Ascending aorta (tissue), 2 donors: ENCODE results near the gene MN1. TPM values are rescaled to one million over a fixed set of nuclear protein-coding genes. Genes with fewer than 3 reads are reported as not detected.

Source experiments
- DNase-seq, 2 donors: peaks; one replicate each; pipeline ENCODE4 v3.0.0-alpha.2; 2019; ENCODE audit warnings: low spot score in 2 of 2
- H3K27ac ChIP-seq, 2 donors: fragments of 200-600 bp; sonication (generic); one replicate each; pipeline ENCODE4 v1.5.1; 2016 to 2017; ENCODE audit warnings: mild to moderate bottlenecking in 1 of 2
- H3K27me3 ChIP-seq: fragments of 200-600 bp; sonication (generic); one replicate; pipeline ENCODE4 v1.5.1; 2017
- H3K36me3 ChIP-seq, 2 donors: fragments of 200-600 bp; sonication (generic); one replicate each; pipeline ENCODE4 v1.5.1; 2016
- H3K4me1 ChIP-seq, 2 donors: fragments of 200-600 bp; sonication (generic); one replicate each; pipeline ENCODE4 v1.5.1; 2016 to 2017; ENCODE audit warnings: mild to moderate bottlenecking in 1 of 2
- H3K4me3 ChIP-seq, 2 donors: fragments of 200-600 bp; sonication (generic); one replicate each; pipeline ENCODE4 v1.5.1; 2016 to 2017; ENCODE audit warnings: mild to moderate bottlenecking in 1 of 2
- H3K9me3 ChIP-seq, 2 donors: fragments of 200-600 bp; sonication (generic); one replicate each; pipeline ENCODE4 v1.5.1; 2016
- intact Hi-C: fragments of 100-400 bp; cut with DNase I; formaldehyde crosslinking; loops from one replicate; pipeline ENCODE4 v1.15.1; 2023
- total RNA-seq: library from RNA; depleted of rRNA; stranded (reverse); fragments of >200 nt; gene quantifications from one replicate; pipeline ENCODE4 v1.1.0, GENCODE V29; 2016
- TF ChIP-seq, protein P1 (sequence below), 3 experiments: fragments of 200-600 bp in 2 of 3; fragments of 450-650 bp in 1 of 3; sonication (generic) in 2 of 3; IDR thresholded peaks; one replicate each; pipeline ENCODE4 v1.5.1; 2016 to 2019; ENCODE audit warnings: antibody characterized with exemption in 3 of 3, mild to moderate bottlenecking in 1 of 3, moderate library complexity in 1 of 3

MN1 gene
- total RNA-seq, 1 donor from 2014 or later: 23.0 TPM

DNA sequence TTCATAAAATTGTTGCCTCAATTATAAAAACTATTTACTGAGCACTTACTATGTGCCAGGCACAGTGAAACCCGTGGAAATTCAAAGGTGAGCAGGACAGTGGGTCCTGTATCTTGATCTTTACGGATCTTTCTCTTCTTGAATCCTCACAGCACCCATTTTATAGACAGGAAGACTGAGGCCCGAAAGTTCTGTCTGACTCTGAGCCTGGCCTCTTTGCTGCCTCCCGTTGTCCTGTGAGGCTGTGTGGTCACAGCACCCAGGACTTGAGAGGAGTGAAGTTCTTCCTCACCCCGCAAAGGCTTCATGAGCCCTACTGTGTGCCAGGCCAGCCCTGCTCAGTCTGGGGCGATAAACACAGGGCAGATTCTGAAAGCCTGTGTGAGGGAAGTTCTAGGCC is 13.4 kb upstream of the MN1 start:
- Histone ChIP-seq H3K36me3 (no peaks in the 10 kb centered on the region), H3K27me3 (no peaks in the 10 kb centered on the region), H3K27ac (no peak overlapping the region), H3K9me3 (no peaks in the 10 kb centered on the region), H3K4me1 (peaks cover 8 to 11% of the 10 kb centered on the region in 2 donors), H3K4me3 (no peak overlapping the region)
- no peak for DNase-seq
- TF ChIP-seq, protein P1, sequence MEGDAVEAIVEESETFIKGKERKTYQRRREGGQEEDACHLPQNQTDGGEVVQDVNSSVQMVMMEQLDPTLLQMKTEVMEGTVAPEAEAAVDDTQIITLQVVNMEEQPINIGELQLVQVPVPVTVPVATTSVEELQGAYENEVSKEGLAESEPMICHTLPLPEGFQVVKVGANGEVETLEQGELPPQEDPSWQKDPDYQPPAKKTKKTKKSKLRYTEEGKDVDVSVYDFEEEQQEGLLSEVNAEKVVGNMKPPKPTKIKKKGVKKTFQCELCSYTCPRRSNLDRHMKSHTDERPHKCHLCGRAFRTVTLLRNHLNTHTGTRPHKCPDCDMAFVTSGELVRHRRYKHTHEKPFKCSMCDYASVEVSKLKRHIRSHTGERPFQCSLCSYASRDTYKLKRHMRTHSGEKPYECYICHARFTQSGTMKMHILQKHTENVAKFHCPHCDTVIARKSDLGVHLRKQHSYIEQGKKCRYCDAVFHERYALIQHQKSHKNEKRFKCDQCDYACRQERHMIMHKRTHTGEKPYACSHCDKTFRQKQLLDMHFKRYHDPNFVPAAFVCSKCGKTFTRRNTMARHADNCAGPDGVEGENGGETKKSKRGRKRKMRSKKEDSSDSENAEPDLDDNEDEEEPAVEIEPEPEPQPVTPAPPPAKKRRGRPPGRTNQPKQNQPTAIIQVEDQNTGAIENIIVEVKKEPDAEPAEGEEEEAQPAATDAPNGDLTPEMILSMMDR (IDR thresholded peaks at IDR 0.05): no peak
- intact Hi-C loops: loop anchor here (5.0 kb wide), 1 partner anchor 52 kb away; no protein-coding TSS in a partner anchor

DNA sequence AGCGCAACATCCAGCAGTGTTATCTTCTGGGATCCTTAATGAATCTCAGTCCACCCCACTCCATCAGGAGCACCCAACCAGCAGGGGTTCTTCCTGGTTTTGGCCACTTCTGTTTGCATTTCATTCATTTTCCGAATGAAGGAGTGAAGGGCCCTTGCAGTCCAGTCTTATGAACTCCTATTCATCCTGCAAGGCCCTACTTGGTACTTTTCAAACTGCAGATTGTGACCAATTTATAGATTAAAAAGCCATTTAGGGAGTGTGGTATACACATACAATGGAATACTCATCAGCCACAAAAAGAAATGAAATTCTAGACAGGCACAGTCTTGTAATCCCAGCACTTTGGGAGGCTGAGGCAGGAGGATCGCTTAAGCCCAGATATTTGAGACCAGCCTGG is 10.2 kb upstream of the MN1 start:
- TF ChIP-seq, protein P1 (IDR thresholded peaks at IDR 0.05): no peak
- Histone ChIP-seq H3K36me3 (no peaks in the 10 kb centered on the region), H3K9me3 (no peaks in the 10 kb centered on the region), H3K27ac (peak overlapping the region; percentile 84 to 86), H3K27me3 (no peaks in the 10 kb centered on the region), H3K4me3 (no peak overlapping the region), H3K4me1 (peaks cover 19 to 31% of the 10 kb centered on the region in 2 donors)
- intact Hi-C loops: loop anchor here (5.0 kb wide), 1 partner anchor 56 kb away; no protein-coding TSS in a partner anchor
- DNase-seq: no peak

DNA sequence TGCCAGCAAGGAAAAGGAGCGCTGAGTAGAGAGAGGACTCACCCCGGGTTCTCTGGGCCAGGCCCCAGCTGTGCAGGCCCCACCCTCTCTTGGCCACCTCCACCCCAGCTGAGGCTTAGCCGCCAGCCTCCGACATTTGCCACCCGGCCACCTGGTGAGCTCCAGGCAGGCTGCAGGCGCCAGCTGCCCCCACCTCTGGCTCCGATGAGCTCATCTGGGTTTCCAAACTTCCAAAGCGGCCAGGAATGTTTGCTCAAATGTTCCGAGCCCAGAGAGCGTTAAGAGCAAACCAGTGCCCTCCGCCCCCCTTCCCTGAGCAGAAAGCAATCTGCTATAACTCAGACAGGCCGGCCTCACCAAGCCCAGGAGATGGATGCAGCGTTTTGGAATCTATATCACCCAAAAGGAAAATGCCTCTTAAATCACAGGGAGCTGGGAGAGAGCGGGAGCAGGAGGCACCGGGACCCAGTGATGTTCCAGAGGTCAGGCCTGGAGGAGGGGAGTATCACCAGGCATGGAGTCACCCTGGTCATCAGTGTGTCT is 9.1 kb upstream of the MN1 start:
- H3K9me3 ChIP-seq: no peaks in the 10 kb centered on the region
- peak; percentile 73 to 96 for DNase-seq
- H3K27me3 ChIP-seq: no peaks in the 10 kb centered on the region
- intact Hi-C loops: loop anchor here (5.0 kb wide), 1 partner anchor 57 kb away; no protein-coding TSS in a partner anchor
- H3K4me1 ChIP-seq: peaks cover 19 to 31% of the 10 kb centered on the region in 2 donors
- H3K4me3 ChIP-seq: peak overlapping the region in 1 of 2 donors; percentile 40
- no peaks in the 10 kb centered on the region for H3K36me3 ChIP-seq
- H3K27ac ChIP-seq: peak overlapping the region; percentile 84 to 86
- TF ChIP-seq, protein P1 (IDR thresholded peaks at IDR 0.05): no peak

DNA sequence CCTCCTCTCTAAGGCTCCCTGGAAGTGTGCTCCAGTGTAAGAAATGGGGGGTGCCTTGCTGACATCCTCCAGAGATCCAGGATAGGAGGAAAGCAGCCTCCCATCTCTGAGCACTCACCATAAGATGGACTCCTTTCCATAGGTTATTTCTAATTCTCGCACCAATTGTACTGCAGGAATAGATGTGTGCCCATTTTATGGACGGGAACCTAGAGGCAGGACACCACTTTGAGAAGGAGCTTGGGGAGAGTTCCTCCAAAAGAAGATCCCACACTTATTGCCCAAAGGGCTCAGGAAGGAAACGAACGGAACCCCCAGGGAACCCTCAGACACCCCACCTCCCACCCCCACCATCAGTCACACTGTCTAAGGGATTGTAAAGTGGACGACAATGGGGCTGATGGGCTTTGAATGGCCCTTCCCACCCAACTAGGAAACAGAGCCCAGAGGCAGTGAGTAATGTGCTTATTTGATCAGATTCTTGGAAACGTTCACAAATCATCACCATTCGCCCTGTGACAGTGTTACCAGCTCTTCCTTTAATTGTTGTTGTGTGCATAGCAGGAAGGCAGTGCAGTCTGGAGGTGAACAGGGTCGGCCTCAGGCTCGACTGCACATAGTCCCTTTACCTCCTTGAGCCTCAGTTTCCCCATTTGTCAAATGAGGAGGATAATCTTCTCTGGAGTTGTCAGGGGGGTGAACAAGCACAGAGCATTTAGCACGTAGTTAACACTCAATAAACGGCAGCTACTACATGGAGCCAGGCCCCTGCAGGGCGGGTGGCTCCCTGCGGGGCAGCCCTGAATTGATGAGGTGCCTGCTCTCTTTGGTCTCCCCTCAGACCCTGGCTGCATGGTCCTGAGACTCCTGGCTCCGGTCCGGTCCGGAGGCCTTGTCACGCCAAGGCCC is 8.4 kb upstream of the MN1 start:
- intact Hi-C loops: loop anchor here (5.0 to 10.0 kb wide), 4 partner anchors 57 to 915 kb away; no protein-coding TSS in a partner anchor
- Histone ChIP-seq H3K9me3 (no peaks in the 10 kb centered on the region), H3K4me1 (peaks cover 19 to 31% of the 10 kb centered on the region in 2 donors), H3K4me3 (peak overlapping the region in 1 of 2 donors; percentile 40), H3K27me3 (no peaks in the 10 kb centered on the region), H3K27ac (peak overlapping the region; percentile 84 to 86), H3K36me3 (no peaks in the 10 kb centered on the region)
- TF ChIP-seq, protein P1 (IDR thresholded peaks at IDR 0.05): no peak
- no peak for DNase-seq

DNA sequence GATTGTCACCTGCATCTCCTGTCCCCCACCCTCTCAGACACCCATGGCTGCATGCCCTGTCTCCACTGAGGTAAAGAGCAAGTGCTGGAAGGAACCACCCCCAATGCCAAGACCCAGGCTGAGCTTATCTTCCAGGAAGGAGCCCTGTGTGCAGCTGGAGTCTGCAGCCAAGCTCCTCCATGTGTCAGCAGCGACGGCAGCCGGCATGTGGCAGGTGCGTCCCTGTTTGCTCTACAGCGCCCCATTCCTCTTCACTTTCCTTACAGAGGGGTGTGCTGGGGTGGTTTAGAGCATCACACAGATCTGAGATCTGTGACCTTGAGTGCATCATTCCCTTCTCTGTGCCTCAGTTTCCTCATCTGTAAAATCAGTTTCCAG is 7.7 kb upstream of the MN1 start:
- peaks cover 19 to 35% of the 10 kb centered on the region in 2 donors for H3K4me1 ChIP-seq
- intact Hi-C loops: loop anchor here (5.0 to 10.0 kb wide), 3 partner anchors 297 to 914 kb away; no protein-coding TSS in a partner anchor
- no peaks in the 10 kb centered on the region for H3K9me3 ChIP-seq
- no peaks in the 10 kb centered on the region for H3K36me3 ChIP-seq
- H3K4me3 ChIP-seq: no peak overlapping the region
- TF ChIP-seq, protein P1 (IDR thresholded peaks at IDR 0.05): no peak
- H3K27me3 ChIP-seq: no peaks in the 10 kb centered on the region
- DNase-seq: no peak
- peak overlapping the region; percentile 84 to 86 for H3K27ac ChIP-seq
